ENCODE results near the gene CCNI2.

The CCNI2 gene

DNA sequence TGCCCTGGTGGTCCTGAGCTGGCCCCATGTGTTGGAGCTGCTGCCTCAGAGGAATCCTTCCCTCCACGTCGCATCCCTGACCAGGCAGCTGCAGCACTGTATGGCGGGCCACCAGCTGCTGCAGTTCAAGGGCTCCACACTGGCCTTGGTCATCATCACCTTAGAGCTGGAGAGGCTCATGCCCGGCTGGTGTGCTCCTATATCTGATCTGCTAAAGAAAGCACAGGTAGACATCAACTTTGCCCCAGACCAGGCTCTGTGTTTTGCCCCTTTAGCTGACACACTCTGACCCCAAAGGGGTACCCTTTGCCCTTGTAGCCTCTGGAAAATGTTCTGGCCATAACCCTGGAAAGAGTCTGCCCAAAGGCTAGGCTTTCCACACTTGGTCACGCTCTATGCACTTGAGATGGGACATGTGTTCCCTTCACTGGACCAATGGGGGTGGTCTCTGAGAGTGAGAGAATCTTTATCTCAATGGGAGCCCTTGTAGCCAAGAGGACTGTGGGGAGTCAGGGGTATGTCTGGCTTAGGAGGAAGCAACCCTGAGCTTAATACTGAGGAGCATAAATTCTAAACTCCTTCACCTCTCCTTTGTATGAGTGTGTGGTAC, 4.8 kb downstream of the CCNI2 start:
- H3K4me3 ChIP-seq (ENCODE audit: low read depth, low read length), result no peak overlapping the region
- H3K4me1 ChIP-seq (ENCODE audit: control insufficient read depth, insufficient read depth, low read length), result peaks cover 6% of the 10 kb centered on the region
- H3K27me3 ChIP-seq (ENCODE audit: control insufficient read depth, insufficient read depth, low read length), result peaks cover 35% of the 10 kb centered on the region
- H3K9me3 ChIP-seq (ENCODE audit: control insufficient read depth, insufficient read depth, low read length), result no peaks in the 10 kb centered on the region
- H3K9ac ChIP-seq (ENCODE audit: low read depth, low read length), result no peak overlapping the region
- H3K36me3 ChIP-seq (ENCODE audit: control insufficient read depth, insufficient read depth, low read length), result no peaks in the 10 kb centered on the region

DNA sequence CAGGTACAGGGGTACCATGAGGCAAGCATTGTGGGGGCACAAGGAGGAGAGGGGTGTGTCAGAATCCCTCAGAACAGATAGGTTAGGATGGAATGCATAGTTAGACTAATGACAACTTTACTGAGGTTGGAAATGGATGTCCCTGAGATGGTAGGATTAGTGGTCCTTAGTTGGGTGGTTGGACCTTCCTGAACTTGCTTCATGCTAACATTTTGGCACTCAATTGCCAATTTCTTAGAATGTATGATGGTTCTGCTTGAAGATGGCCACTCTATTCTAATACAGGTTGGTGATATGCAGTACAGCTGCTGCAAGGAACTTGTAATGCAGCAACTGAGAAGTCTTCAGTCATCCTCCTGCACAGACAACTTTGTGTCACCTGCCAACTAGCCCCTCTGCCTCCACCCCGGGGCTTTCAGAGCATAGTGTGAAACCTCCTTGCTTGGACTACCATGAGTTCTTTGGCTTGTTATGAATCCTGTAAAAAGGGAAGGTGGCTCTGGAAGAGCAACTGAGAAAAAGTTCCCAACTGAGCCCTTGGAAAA, 5.4 kb downstream of the CCNI2 start:
- H3K4me1 ChIP-seq (ENCODE audit: control insufficient read depth, insufficient read depth, low read length), result peaks cover 6% of the 10 kb centered on the region
- no peak overlapping the region for H3K4me3 ChIP-seq (ENCODE audit: low read depth, low read length)
- no peaks in the 10 kb centered on the region for H3K9me3 ChIP-seq (ENCODE audit: control insufficient read depth, insufficient read depth, low read length)
- peaks cover 33% of the 10 kb centered on the region for H3K27me3 ChIP-seq (ENCODE audit: control insufficient read depth, insufficient read depth, low read length)
- no peak overlapping the region for H3K9ac ChIP-seq (ENCODE audit: low read depth, low read length)
- no peaks in the 10 kb centered on the region for H3K36me3 ChIP-seq (ENCODE audit: control insufficient read depth, insufficient read depth, low read length)

DNA sequence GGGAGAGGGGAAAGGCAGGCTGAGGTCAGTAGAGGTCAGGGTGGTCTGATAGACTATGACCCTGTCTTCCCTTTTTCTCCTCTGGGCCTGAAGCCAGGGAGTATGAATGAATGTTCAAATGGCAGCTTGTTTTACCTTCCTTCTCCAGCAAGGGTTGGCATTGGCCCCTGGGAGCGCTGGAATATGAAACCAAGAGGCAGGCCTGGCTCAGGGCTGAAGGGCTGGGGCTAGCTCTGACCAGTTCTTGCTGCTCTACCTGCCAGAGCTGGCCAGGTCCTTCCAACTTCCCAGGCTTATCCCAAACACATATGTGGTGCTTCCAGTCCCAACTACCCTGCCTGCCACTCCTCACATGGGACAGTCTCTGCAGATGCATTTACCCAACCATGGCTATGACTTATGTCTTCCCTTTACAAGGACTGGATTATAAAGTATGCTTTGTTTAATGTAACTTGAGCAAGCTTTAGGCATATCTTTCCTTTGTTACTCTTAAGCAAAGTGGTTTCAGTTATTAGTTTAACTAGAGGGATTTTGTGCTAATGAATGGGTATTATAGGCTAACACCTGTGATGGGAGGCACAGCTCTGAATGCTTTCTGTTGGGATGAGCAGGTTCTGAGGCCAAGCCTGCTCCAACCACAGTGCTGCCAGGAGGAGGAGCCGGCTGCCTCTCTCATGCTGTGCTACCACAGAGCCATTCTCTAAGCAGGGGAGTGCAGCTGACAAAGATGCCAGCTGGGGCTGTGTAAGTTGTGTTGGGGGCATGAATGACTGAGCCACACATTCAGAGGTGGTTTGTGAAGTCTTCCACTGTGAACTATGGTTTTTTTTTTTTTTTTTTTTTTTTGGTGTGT, 6.1 kb downstream of the CCNI2 start:
- Histone ChIP-seq H3K9ac (ENCODE audit: low read depth, low read length) (no peak overlapping the region), H3K4me3 (ENCODE audit: low read depth, low read length) (no peak overlapping the region), H3K9me3 (ENCODE audit: control insufficient read depth, insufficient read depth, low read length) (no peaks in the 10 kb centered on the region), H3K4me1 (ENCODE audit: control insufficient read depth, insufficient read depth, low read length) (peaks cover 6% of the 10 kb centered on the region), H3K36me3 (ENCODE audit: control insufficient read depth, insufficient read depth, low read length) (no peaks in the 10 kb centered on the region), H3K27me3 (ENCODE audit: control insufficient read depth, insufficient read depth, low read length) (peaks cover 26% of the 10 kb centered on the region)

DNA sequence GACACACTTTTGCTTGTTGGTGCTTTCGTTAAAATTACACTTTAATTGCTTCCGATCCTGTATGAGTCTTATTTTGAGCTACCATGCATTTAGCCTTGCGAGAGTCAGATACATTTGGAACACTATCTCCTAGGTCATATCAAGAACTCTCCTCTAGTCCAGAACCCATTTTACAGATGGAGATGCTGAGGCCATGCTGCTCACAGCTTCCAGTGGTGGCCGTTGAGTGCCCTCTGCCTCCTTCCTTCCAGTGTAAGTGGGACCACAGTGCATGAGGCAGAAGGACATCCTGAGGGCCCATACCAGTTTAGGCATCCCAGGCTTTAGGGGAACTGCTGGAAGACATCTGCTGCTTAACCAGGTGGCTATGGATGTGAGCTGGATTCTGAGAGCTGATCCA, 6.9 kb downstream of the CCNI2 start:
- Histone ChIP-seq H3K36me3 (ENCODE audit: control insufficient read depth, insufficient read depth, low read length) (no peaks in the 10 kb centered on the region), H3K9ac (ENCODE audit: low read depth, low read length) (no peak overlapping the region), H3K9me3 (ENCODE audit: control insufficient read depth, insufficient read depth, low read length) (no peaks in the 10 kb centered on the region), H3K4me3 (ENCODE audit: low read depth, low read length) (no peak overlapping the region), H3K4me1 (ENCODE audit: control insufficient read depth, insufficient read depth, low read length) (peaks cover 6% of the 10 kb centered on the region), H3K27me3 (ENCODE audit: control insufficient read depth, insufficient read depth, low read length) (peaks cover 19% of the 10 kb centered on the region)

DNA sequence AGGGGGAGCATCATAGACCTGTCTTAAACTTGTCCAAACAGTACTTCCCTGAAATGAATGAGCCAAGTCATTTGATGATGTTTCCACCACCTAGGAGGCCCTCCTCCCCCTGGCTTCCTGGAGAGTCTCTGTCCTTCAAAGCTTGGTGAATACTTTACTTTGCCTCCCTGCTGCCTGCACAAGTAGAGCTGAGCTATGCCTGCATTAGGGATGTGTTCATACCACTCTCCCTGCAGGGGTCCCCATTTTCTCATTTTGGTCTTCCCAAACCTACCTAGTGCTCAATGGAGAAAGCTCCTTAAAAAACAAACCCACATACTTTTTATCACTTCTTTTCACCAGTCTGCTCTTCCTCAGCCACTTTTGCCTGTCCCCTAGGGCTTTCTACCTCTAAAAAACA, 7.7 kb downstream of the CCNI2 start:
- Histone ChIP-seq H3K9me3 (ENCODE audit: control insufficient read depth, insufficient read depth, low read length) (no peaks in the 10 kb centered on the region), H3K4me1 (ENCODE audit: control insufficient read depth, insufficient read depth, low read length) (peaks cover 6% of the 10 kb centered on the region), H3K4me3 (ENCODE audit: low read depth, low read length) (no peak overlapping the region), H3K36me3 (ENCODE audit: control insufficient read depth, insufficient read depth, low read length) (peaks cover 5% of the 10 kb centered on the region), H3K27me3 (ENCODE audit: control insufficient read depth, insufficient read depth, low read length) (peaks cover 10% of the 10 kb centered on the region), H3K9ac (ENCODE audit: low read depth, low read length) (no peak overlapping the region)

DNA sequence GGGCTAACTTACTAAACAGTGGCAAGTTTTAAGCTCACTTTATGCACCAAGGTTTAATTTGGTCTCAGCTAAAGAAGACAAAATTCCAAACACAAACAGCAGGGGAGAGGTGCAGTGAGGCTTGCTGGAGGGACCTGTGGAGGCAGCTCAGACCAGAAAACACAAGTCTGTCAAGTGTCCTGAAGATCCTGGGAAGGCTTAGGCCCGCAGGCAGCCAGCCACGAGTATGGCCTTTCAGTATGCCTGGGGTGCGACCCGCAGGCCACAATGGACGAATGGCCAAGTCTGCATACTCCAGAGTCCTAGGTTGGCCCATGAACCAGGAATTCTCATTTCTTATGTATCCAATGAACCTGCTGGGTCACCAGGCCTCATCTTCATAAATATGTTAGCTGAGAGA, 9.3 kb downstream of the CCNI2 start:
- Histone ChIP-seq H3K9me3 (ENCODE audit: control insufficient read depth, insufficient read depth, low read length) (no peaks in the 10 kb centered on the region), H3K36me3 (ENCODE audit: control insufficient read depth, insufficient read depth, low read length) (peaks cover 8% of the 10 kb centered on the region), H3K4me3 (ENCODE audit: low read depth, low read length) (no peak overlapping the region), H3K9ac (ENCODE audit: low read depth, low read length) (no peak overlapping the region), H3K4me1 (ENCODE audit: control insufficient read depth, insufficient read depth, low read length) (peaks cover 6% of the 10 kb centered on the region), H3K27me3 (ENCODE audit: control insufficient read depth, insufficient read depth, low read length) (no peaks in the 10 kb centered on the region)

DNA sequence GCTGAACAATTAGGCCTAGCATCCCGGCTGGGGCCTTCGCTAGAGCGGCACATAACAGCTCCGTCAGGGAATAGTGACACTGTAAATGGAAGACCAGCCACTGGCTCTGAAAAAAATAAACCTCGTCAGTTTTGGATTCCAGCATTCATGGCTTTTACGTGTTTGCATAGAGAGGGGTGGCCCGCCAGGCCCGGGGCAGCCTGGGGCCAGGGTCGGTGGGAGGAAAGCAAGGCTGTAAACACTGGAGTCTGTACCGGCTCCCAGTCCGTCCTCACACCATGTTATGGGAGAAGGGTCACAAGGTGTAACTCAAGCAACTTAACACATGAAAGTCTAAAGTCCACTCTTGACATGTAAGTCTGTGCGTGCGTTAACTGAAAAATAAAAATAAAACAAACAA, 11.2 kb downstream of the CCNI2 start:
- H3K9me3 ChIP-seq (ENCODE audit: control insufficient read depth, insufficient read depth, low read length), result no peaks in the 10 kb centered on the region
- H3K9ac ChIP-seq (ENCODE audit: low read depth, low read length), result no peak overlapping the region
- no peak overlapping the region for H3K4me3 ChIP-seq (ENCODE audit: low read depth, low read length)
- H3K27me3 ChIP-seq (ENCODE audit: control insufficient read depth, insufficient read depth, low read length), result no peaks in the 10 kb centered on the region
- peaks cover 10% of the 10 kb centered on the region for H3K36me3 ChIP-seq (ENCODE audit: control insufficient read depth, insufficient read depth, low read length)
- peaks cover 6% of the 10 kb centered on the region for H3K4me1 ChIP-seq (ENCODE audit: control insufficient read depth, insufficient read depth, low read length)

DNA sequence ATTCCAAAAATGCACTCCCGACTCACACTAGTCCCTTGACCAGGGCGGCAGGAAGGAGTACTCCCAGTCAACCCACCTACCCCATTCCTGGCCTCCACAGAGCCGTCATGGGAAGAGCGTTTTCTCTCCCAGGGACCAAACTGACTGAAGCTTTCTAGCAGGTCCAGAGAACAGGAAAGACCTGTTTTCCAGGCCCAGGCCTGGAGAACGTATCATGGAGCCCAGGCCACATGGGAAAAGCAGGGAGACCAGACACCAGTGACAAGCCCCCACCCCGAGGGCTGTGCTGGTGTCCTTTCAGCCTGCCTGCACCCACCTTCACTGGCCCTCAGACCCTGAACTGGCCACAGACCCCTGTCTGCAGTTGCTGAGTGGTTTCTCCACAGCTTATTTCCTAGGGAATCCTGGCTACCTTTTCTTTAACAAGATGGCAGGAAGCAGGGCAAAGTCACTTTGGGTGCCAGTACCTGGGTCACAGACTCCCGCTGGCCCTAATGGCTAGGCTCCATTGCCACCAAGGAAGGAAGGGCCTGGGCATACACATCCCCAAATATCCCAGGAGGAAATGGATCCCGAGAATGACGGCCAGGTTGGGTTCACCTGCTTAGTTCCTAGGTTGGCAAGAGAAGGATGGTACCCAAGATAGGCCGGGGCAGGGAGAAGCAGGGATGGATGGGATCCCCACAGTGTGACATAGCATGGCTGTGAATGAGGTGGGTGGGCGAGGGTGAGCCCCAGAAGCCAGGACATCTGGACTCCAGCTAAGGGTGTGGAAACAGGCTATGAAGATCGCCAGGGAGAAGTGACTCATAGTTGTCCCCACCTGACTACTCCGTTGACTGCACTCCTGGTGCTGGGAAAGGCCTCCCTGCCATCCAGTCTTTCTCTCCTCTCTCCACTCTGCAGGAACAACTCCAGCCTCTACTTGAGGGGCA, 12.2 kb downstream of the CCNI2 start:
- Histone ChIP-seq H3K9me3 (ENCODE audit: control insufficient read depth, insufficient read depth, low read length) (no peaks in the 10 kb centered on the region), H3K4me3 (ENCODE audit: low read depth, low read length) (no peak overlapping the region), H3K4me1 (ENCODE audit: control insufficient read depth, insufficient read depth, low read length) (peaks cover 6% of the 10 kb centered on the region), H3K27me3 (ENCODE audit: control insufficient read depth, insufficient read depth, low read length) (no peaks in the 10 kb centered on the region), H3K36me3 (ENCODE audit: control insufficient read depth, insufficient read depth, low read length) (peaks cover 13% of the 10 kb centered on the region), H3K9ac (ENCODE audit: low read depth, low read length) (no peak overlapping the region)

DNA sequence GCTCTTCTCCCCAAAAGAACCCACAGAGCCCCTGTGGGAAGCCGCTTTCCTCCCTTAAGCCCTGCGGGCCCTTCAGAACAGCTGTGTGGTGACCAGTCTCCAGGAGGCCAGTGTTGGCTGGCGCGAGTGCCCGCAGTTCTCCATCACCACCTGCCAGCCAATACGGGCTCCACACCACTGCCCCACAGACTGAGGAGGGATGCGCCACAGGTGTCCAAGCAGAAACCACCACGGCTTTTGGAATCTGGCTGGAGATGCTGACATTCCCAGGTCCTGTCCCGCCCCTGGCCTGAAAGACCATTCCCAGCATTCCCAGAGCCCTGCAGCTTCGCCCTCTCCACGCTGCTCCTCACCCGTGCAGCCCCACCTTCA, 12.8 kb downstream of the CCNI2 start:
- Histone ChIP-seq H3K4me1 (ENCODE audit: control insufficient read depth, insufficient read depth, low read length) (peaks cover 1% of the 10 kb centered on the region), H3K27me3 (ENCODE audit: control insufficient read depth, insufficient read depth, low read length) (no peaks in the 10 kb centered on the region), H3K36me3 (ENCODE audit: control insufficient read depth, insufficient read depth, low read length) (peaks cover 17% of the 10 kb centered on the region), H3K9ac (ENCODE audit: low read depth, low read length) (no peak overlapping the region), H3K4me3 (ENCODE audit: low read depth, low read length) (no peak overlapping the region), H3K9me3 (ENCODE audit: control insufficient read depth, insufficient read depth, low read length) (no peaks in the 10 kb centered on the region)

DNA sequence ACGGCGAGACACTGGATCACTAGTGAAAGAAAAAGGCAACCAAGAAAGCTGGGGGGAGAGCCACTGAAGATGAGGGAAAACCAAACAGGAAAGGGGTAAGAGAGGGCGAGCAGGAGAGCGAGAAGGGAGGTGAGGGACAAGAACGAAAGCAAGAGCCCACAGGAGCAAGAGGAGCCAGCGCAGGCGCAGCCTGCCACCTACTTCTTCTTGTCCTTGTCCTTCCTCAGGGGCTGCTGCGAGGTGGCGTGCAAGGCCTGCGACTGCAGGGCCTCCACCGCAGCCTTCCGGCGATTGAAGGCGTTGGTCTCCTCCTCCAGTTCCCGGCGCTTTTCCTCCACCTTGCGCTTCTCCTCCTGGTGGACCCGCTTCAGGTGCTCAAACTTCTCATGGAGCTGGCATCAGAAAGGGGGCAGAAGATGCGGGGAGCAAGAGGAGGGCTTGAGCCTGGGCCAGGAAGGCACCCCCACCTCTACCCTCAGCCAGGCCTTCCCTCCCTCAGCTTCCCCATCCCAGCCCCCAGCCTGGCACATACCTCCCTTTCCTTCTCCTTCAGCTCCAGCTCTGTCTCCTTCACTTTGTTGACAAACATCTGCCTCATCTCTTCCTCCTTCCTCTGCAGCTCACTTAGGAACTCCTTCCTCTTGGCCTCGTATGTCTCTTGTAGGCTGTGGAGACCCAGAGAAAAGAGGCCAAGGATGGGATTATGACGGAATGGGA, 13.5 kb downstream of the CCNI2 start:
- no peaks in the 10 kb centered on the region for H3K4me1 ChIP-seq (ENCODE audit: control insufficient read depth, insufficient read depth, low read length)
- H3K9ac ChIP-seq (ENCODE audit: low read depth, low read length), result no peak overlapping the region
- H3K9me3 ChIP-seq (ENCODE audit: control insufficient read depth, insufficient read depth, low read length), result no peaks in the 10 kb centered on the region
- H3K4me3 ChIP-seq (ENCODE audit: low read depth, low read length), result no peak overlapping the region
- H3K27me3 ChIP-seq (ENCODE audit: control insufficient read depth, insufficient read depth, low read length), result no peaks in the 10 kb centered on the region
- H3K36me3 ChIP-seq (ENCODE audit: control insufficient read depth, insufficient read depth, low read length), result peaks cover 17% of the 10 kb centered on the region
